Ovary (tissue), 3 donors: ENCODE data around the gene EFCC1.

Experiments
- POLR2A ChIP-seq: fragments of 450-650 bp; IDR thresholded peaks from one replicate; pipeline ENCODE4 v1.6.1; 2017; ENCODE audit warnings: antibody characterized with exemption, mild to moderate bottlenecking, moderate library complexity
- TF ChIP-seq, protein P1 (sequence below), 3 donors: fragments of 450-650 bp in 2 of 3; fragments of 200-600 bp in 1 of 3; IDR thresholded peaks; one replicate each; pipeline versions ENCODE4 v1.5.1 to v1.8.0; 2016 to 2022; ENCODE audit warnings: antibody characterized with exemption in 3 of 3, mild to moderate bottlenecking in 1 of 3
- donor health status: DM: no; HTN: no; CAD: no.

- TF ChIP-seq, protein P1, sequence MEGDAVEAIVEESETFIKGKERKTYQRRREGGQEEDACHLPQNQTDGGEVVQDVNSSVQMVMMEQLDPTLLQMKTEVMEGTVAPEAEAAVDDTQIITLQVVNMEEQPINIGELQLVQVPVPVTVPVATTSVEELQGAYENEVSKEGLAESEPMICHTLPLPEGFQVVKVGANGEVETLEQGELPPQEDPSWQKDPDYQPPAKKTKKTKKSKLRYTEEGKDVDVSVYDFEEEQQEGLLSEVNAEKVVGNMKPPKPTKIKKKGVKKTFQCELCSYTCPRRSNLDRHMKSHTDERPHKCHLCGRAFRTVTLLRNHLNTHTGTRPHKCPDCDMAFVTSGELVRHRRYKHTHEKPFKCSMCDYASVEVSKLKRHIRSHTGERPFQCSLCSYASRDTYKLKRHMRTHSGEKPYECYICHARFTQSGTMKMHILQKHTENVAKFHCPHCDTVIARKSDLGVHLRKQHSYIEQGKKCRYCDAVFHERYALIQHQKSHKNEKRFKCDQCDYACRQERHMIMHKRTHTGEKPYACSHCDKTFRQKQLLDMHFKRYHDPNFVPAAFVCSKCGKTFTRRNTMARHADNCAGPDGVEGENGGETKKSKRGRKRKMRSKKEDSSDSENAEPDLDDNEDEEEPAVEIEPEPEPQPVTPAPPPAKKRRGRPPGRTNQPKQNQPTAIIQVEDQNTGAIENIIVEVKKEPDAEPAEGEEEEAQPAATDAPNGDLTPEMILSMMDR (IDR thresholded peaks at IDR 0.05), result no peak
- TF ChIP-seq POLR2A, result no peak
These were observed 21.3 kb downstream of the EFCC1 start for GRCh38 chr3:129022114-129023007.
